ENCODE results near the gene PSAPL1. TPM values are rescaled to one million over a fixed set of nuclear protein-coding genes. Genes with fewer than 3 reads are reported as not detected.

PSAPL1 gene
- total and polyA plus RNA-seq, 9 of the 15 experiments (the other 6 are each of a cell fraction or from before 2014, with no cell fraction given) = not detected

- Histone ChIP-seq H3K27ac (ENCODE audit: extremely low read depth, low read depth, low read length) (no peak overlapping the region), H3K4me2 (ENCODE audit: insufficient read depth, low read length) (no peak overlapping the region), H2AFZ (ENCODE audit: low read depth, low read length) (no peak overlapping the region), H3K4me3 (no peak overlapping the region), H3K27me3 (ENCODE audit: control insufficient read depth in 2 of 2, insufficient read depth in 2 of 2, low read length in 2 of 2) (peaks cover 0 to 17% of the 10 kb centered on the region in 2 experiments; a peak in 2 of 5 replicates), H3K79me2 (ENCODE audit: control insufficient read depth, insufficient read depth, low read length) (no peaks in the 10 kb centered on the region), H3K9me1 (ENCODE audit: control insufficient read depth, insufficient read depth, low read length) (no peaks in the 10 kb centered on the region), H4K20me1 (replicated peaks; ENCODE audit: control insufficient read depth, insufficient read depth, low read length) (no peaks in the 10 kb centered on the region), H3K9me3 (replicated peaks; ENCODE audit: control insufficient read depth, insufficient read depth, low read depth, low read length) (no peaks in the 10 kb centered on the region), H3K9ac (ENCODE audit: insufficient read depth in 1 of 2, low read depth in 2 of 2, low read length in 2 of 2) (no peak overlapping the region), H3K36me3 (ENCODE audit: control insufficient read depth, insufficient read depth, low read length) (no peaks in the 10 kb centered on the region), H3K4me1 (replicated peaks in 1 of 2; ENCODE audit: control insufficient read depth in 2 of 2, insufficient read depth in 2 of 2, low read length in 2 of 2) (no peaks in the 10 kb centered on the region)
- intact Hi-C loops (cut with micrococcal nuclease) = no loop called here
- in situ Hi-C loops (cut with MboI) = no loop called here
- FAIRE-seq = no peak
- POLR2A ChIA-PET = no interaction called here
- WGBS (ENCODE audit: insufficient coverage, low coverage, missing lambda C conversion rate) = 0% methylated on average over 9 of the region's 9 CpGs
- TF ChIP-seq, protein P1, sequence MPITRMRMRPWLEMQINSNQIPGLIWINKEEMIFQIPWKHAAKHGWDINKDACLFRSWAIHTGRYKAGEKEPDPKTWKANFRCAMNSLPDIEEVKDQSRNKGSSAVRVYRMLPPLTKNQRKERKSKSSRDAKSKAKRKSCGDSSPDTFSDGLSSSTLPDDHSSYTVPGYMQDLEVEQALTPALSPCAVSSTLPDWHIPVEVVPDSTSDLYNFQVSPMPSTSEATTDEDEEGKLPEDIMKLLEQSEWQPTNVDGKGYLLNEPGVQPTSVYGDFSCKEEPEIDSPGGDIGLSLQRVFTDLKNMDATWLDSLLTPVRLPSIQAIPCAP (CRISPR knock-in tag; IDR thresholded peaks at IDR 0.05; ENCODE audit: borderline replicate concordance) = no peak
- no peak for TF ChIP-seq ZNF592 (IDR thresholded peaks at IDR 0.05)
- no peak for TF ChIP-seq CC2D1A (IDR thresholded peaks at IDR 0.05)
- no peak for TF ChIP-seq CBFA2T2 (conservative IDR thresholded peaks at IDR 0.05)
- TF ChIP-seq ATF4 (CRISPR knock-in tag; IDR thresholded peaks at IDR 0.05) = no peak
- no peak for TF ChIP-seq RAD51 (IDR thresholded peaks at IDR 0.05; ENCODE audit: borderline replicate concordance, low read depth)
- no peak for TF ChIP-seq EWSR1 (IDR thresholded peaks at IDR 0.05; ENCODE audit: borderline replicate concordance, low read depth, partially characterized antibody)
- no peak for TF ChIP-seq ZNF239 (CRISPR knock-in tag; IDR thresholded peaks at IDR 0.05)
- no TSS peak for BruUV-seq (replicated peaks)
- DNase-seq (ENCODE audit: extremely low read depth in 1 of 4, low spot score in 3 of 4) = no peak
- no peak for ATAC-seq
- CTCF ChIA-PET (ENCODE audit: low intra/inter-chr PET ratio) = no interaction called here
Observed at GRCh38 chr4:7414046-7414445, 20.7 kb downstream of the PSAPL1 start.
